ENCODE results near the gene LAMB3.

Gene LAMB3

DNA sequence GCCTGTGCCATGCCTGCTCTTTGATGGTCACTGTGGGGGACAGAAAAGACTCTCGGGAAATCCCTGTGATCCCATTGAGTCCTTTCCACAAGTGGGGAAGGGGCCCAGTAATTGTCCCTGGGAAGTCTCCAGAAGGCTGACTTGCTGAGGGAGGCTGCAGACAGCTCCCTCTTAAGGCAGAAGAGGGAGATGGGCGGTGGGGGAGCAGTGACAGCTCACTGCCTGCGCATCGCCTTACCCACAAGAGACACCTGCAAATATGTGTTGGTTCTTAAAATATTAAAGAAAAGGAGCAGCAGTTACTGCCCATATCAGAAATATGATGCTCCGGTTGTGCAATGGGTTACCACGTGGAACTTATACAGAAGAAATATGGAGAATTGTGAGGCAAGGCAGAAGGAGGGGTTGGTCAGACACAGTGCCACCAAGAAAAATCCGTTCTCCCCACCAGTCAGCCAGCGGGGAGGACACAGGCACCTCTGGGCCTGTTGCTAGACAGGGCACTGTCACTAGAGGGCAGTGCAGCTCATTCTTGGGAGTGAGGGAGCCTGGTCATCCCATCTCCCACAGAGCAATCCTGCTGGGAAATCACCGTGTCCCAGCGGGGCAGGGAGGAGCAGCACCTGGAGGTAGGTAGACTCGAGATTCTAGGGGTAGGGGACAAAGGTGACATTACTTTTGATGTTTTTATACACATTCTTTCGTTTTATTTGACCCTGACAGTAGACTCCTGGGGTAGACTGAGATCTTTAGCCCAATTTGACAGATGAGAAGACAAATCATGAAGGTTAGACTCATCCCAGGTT, 75.6 kb downstream of the LAMB3 start:
- no peaks in the 10 kb centered on the region for H3K36me3 Mint-ChIP-seq
- H3K9me3 Mint-ChIP-seq, result no peaks in the 10 kb centered on the region
- DNase-seq (ENCODE audit: low spot score in 2 of 2) (peak; percentile 37 to 52), ATAC-seq (ENCODE audit: low read depth) (peak; percentile 70)
- H3K4me3 Mint-ChIP-seq, result no peak overlapping the region
- H3K4me1 Mint-ChIP-seq, result no peaks in the 10 kb centered on the region
- peaks cover 6% of the 10 kb centered on the region for H3K27me3 Mint-ChIP-seq
- no peak overlapping the region for H3K27ac Mint-ChIP-seq

DNA sequence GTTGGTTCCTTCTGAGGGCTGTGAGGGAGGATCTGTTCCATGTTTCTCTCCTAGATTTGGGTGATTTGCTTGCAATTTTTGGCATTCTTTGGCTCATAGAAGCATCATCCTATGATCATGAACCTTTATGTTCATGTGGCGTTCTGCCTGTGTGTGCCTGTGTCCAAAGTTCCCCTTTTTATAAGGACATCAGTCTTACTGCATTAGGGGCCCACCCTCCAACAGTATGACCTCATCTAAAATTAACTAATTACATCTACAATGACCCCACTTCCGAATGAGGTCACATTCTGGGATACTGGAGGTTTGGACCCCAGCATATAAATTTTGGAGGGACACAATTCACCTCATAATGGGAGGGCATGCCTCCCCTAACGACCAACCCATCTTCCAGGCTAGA, 81.5 kb downstream of the LAMB3 start:
- no peak overlapping the region for H3K27ac Mint-ChIP-seq
- peaks cover 7% of the 10 kb centered on the region for H3K4me1 Mint-ChIP-seq
- ATAC-seq (ENCODE audit: low read depth) (no peak), DNase-seq (ENCODE audit: low spot score in 2 of 2) (no peak)
- no peak overlapping the region for H3K4me3 Mint-ChIP-seq
- H3K27me3 Mint-ChIP-seq, result peaks cover 19% of the 10 kb centered on the region
- H3K36me3 Mint-ChIP-seq, result no peaks in the 10 kb centered on the region
- H3K9me3 Mint-ChIP-seq, result no peaks in the 10 kb centered on the region

DNA sequence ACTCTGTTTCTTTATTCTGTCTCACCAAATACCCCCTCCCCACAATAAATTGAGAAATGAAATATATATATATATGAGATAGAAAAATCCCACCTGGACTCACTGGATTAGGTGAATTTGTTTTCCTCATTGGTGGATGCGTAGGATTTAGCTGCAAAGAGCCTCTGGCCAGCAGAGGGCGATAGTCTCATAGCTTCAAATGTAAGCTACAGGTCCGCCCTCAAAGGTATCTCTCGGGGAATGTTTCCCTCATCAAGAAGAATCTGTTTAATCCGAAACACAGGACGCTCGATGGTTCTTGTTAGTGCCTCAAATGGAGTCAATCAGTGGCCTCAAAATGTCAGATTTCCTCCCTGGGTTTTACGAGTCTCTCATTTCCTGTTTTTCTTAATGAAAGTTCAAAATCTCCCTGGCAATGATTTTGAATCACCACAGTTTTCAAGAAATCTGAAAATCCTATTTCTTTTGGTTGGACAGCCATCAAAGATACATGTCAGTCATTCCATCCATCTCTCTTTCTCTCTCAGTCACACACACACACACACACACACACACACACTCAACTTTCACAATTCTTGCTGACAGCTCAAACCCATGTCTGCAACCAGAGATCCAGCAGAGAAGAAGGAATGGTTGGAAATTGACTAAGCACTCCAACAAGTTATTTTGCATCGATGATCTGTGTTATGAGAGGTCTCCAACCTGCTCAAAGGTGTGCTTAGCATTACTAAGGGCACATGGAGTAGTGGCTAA, 82.6 kb downstream of the LAMB3 start:
- Mint-ChIP-seq H3K9me3 (no peaks in the 10 kb centered on the region), H3K27ac (no peak overlapping the region), H3K36me3 (no peaks in the 10 kb centered on the region), H3K4me1 (peaks cover 7% of the 10 kb centered on the region), H3K27me3 (peaks cover 22% of the 10 kb centered on the region), H3K4me3 (no peak overlapping the region)
- peak; percentile 68 for ATAC-seq (ENCODE audit: low read depth)
- peak; percentile 40 to 50 for DNase-seq (ENCODE audit: low spot score in 2 of 2)

DNA sequence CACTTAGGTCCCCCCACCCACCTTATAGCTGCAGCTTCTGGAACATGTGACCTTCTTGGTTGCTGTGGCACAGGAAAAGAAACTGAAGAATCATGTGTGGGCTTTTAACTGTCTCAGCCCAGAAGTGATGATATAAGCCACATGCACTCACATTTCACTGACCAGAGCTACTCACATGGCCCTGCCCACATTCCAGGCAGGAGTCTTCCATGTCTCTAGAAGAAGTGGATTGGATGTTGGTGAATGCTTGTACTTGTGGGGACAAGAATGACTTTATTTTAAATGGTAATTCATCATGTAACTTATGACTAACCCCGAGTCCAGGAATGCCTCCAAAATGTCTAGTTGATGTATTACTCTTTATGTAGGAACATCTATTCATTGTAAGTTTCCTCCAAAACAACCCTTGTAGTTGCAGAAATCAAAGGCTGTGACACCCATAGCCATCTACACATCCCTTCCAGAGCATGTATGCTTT, 84.5 kb downstream of the LAMB3 start:
- Mint-ChIP-seq H3K4me3 (no peak overlapping the region), H3K4me1 (peaks cover 7% of the 10 kb centered on the region), H3K9me3 (no peaks in the 10 kb centered on the region), H3K27ac (no peak overlapping the region), H3K27me3 (peaks cover 27% of the 10 kb centered on the region), H3K36me3 (no peaks in the 10 kb centered on the region)
- DNase-seq (ENCODE audit: low spot score in 2 of 2) (no peak), ATAC-seq (ENCODE audit: low read depth) (no peak)

DNA sequence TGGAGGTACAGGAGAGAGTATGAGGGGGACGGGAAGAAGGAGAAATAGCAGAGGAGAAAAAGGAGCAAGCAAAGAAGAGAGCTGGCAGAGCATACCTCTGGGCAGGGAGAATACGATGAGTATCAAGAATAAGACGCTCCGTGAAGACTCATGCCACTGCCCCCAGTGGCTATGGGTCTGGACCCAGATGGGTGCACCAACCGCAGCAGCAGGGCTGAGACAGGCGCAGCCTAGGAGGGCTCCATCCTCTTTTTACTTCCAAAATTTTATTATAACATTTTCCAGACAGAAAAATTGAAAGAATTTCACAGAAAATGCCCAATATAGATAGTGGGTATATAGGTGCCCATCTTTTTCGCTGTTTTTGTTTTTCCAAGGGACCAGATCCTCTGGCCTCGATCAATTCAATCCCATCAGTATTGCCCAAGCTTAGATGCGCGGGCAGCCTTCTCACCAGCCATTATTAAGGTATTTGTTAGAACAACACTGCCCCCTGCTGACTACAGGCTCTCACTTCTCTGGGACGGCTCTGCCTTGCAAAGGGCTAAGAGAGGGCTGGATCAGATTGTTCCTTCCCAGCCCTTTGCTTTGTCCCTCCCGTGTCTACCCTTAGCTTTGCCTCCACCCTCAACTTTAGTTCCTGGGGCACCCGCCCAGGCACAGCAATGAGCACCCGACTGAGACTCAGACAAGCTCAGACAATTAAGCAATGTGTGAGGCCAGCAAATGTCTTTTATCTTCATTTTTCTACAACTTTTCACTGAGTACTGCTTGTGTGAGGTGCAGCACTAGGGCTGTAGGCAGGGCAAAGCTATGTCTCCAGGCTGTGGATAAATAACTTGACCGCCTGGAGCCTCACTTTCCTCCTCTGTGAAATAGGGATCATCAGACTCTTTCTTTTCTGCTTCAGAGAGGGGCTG, 86.2 kb downstream of the LAMB3 start:
- ATAC-seq (ENCODE audit: low read depth) (peak; percentile 82), DNase-seq (ENCODE audit: low spot score in 2 of 2) (peak; percentile 57 to 62)
- Mint-ChIP-seq H3K4me1 (peaks cover 7% of the 10 kb centered on the region), H3K9me3 (no peaks in the 10 kb centered on the region), H3K4me3 (no peak overlapping the region), H3K36me3 (no peaks in the 10 kb centered on the region), H3K27me3 (peaks cover 28% of the 10 kb centered on the region), H3K27ac (no peak overlapping the region)

Data from memory B cell (primary cell).